ENCODE results near the gene NDST3.
"Not testable (repeated sequence)": the region's sequence is repeated elsewhere in the genome, so short reads cannot be mapped to it uniquely, and the experiment has no call there.

The NDST3 gene

GRCh38 chr4:118287711-118288451 lies 253.6 kb downstream of the NDST3 start:
- TF ChIP-seq CTCF (IDR thresholded peaks at IDR 0.05; ENCODE audit: low read length, missing control alignments), result no peak
- no peak for DNase-seq (ENCODE audit: low read depth)
- H3K4me3 ChIP-seq (replicated peaks; ENCODE audit: low read depth, low read length), result no peak overlapping the region

- peak; percentile 13 for DNase-seq (ENCODE audit: low read depth)
- TF ChIP-seq CTCF (IDR thresholded peaks at IDR 0.05; ENCODE audit: low read length, missing control alignments), result no peak
- no peak overlapping the region for H3K4me3 ChIP-seq (replicated peaks; ENCODE audit: low read depth, low read length)
Observed at GRCh38 chr4:118289794-118290193, 255.5 kb downstream of the NDST3 start.

- DNase-seq (ENCODE audit: low read depth), result no peak
- H3K4me3 ChIP-seq (replicated peaks; ENCODE audit: low read depth, low read length), result no peak overlapping the region
- TF ChIP-seq CTCF (IDR thresholded peaks at IDR 0.05; ENCODE audit: low read length, missing control alignments), result no peak
Observed at GRCh38 chr4:118290951-118291350, 256.7 kb downstream of the NDST3 start.

GRCh38 chr4:118296729-118297128 lies 262.4 kb downstream of the NDST3 start:
- no peak for TF ChIP-seq CTCF (IDR thresholded peaks at IDR 0.05; ENCODE audit: low read length, missing control alignments)
- DNase-seq (ENCODE audit: low read depth), result no peak
- no peak overlapping the region for H3K4me3 ChIP-seq (replicated peaks; ENCODE audit: low read depth, low read length)

- not testable (repeated sequence) for DNase-seq (ENCODE audit: low read depth); H3K4me3 ChIP-seq (replicated peaks; ENCODE audit: low read depth, low read length)
Observed at GRCh38 chr4:118299619-118300018, 265.3 kb downstream of the NDST3 start.

- no peak for TF ChIP-seq CTCF (IDR thresholded peaks at IDR 0.05; ENCODE audit: low read length, missing control alignments)
- DNase-seq (ENCODE audit: low read depth), result no peak
- H3K4me3 ChIP-seq (replicated peaks; ENCODE audit: low read depth, low read length), result no peak overlapping the region
Observed at GRCh38 chr4:118307643-118308042, 273.4 kb downstream of the NDST3 start.

Data from fibroblast of pulmonary artery (primary cell).